Stimulated activated CD8-positive, alpha-beta memory T cell treated with anti-CD3 and anti-CD28 coated beads, Interleukin-12 subunit alpha, Interleukin-12 subunit beta, amount 100 ng/mL, for 24 hours (primary cell): ENCODE results near the gene FRAT1.

Experiments used
- DNase-seq: peaks from one replicate; pipeline ENCODE4 v3.0.0-alpha.2; 2020; ENCODE audit errors: extremely low read depth

The FRAT1 gene

GRCh38 chr10:97307866-97308780 lies 10.9 kb upstream of the FRAT1 start:
- DNase-seq = no peak

- no peak for DNase-seq
Observed at GRCh38 chr10:97311111-97311626, 7.9 kb upstream of the FRAT1 start.

- DNase-seq = no peak
Observed at GRCh38 chr10:97312897-97313296, 6.2 kb upstream of the FRAT1 start.

DNA sequence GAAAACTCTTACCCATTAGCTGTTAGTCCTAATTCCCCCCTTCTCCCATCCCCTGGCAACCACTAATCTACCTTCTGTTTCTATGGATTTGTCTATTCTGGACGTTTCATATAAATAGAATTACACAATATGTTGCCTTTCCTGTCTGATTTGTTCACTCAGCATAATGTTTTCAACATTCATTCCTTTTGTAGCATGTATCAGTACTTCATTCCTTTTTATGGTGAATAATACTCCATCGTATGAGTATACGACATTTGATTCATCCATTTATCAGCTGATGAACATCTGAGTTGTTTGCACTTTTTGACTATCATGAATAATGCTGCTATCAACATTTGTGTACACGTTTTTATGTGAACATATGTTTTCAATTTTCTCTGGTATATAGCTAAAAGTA lies 4.4 kb upstream of the FRAT1 start:
- no peak for DNase-seq

DNA sequence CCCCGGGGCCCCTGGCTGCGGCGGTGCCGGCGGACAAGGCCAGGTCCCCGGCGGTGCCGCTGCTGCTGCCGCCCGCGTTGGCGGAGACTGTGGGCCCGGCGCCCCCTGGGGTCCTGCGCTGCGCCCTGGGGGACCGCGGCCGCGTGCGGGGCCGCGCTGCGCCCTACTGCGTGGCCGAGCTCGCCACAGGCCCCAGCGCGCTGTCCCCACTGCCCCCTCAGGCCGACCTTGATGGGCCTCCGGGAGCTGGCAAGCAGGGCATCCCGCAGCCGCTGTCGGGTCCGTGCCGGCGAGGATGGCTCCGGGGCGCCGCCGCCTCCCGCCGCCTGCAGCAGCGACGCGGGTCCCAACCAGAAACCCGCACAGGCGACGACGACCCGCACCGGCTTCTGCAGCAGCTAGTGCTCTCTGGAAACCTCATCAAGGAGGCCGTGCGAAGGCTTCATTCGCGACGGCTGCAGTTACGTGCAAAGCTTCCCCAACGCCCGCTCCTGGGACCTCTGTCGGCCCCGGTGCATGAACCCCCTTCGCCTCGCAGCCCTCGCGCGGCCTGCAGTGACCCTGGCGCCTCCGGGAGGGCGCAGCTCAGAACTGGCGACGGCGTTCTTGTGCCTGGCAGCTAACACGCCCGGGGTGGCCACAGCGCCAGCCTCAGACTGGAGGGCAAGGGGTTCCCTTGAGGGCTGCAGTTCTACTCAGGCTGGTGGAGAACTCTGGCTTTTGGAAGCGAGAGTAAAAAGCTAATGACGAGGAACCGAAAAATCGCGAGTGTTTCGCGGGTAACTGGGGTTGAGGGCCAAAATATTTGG lies 804 bp downstream of the FRAT1 start:
- DNase-seq = no peak

GRCh38 chr10:97320480-97321031 lies 1.5 kb downstream of the FRAT1 start:
- DNase-seq = no peak

DNA sequence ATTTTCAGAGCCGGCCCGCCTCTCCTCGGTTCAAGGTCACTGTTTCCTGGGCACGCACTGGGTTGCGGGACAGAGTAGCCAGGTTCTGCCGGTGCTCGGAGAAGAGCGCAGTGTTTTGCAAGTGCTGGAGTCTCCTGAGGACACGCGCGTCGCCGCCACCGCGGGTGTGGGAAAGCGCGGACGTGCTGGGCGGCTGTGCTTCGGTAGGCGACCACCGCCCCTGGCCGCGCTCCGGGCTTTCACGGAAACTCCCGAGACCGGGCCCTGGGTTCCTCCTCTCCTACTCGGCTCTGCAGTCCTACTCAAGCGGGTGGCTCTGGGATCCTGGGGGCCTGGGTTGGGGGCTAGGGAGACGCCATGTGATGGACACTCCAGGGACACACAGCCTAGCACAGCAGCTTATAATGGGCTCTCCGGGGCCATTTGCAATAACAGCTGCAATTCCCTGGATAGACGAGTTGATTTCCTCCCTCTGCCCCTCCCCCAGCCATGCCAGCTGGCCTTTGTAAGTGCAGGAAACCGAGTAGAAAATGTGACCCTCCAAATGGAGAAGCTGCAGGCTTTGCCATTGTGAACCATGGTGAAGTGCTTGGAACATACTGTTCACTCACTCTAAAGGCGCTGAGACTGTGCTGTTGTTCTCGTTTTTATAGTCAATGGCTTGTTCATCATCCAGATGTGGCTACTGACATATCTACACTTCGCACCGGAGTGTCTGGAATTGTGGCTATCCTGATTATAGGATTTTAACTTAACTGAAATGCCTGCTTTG lies 2.1 kb downstream of the FRAT1 start:
- DNase-seq = no peak

DNA sequence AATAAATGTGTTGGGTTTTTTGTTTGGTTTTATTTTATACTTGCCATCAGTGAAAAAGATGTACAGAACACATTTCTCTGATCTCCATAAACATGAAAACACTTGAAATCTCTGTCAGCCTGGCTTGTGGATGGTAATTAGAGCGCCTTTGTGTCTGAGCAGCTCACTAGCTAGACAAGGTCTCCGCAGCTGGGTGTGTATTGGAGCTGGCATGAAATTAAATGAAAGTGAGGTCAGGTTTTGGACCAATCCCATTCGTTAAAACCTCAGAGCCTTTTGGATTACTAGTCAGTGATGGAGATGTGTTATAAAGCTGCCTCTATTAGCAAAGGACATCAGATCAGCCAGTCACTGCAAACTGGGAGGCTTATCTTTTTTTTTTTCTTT lies 2.7 kb downstream of the FRAT1 start:
- no peak for DNase-seq

DNA sequence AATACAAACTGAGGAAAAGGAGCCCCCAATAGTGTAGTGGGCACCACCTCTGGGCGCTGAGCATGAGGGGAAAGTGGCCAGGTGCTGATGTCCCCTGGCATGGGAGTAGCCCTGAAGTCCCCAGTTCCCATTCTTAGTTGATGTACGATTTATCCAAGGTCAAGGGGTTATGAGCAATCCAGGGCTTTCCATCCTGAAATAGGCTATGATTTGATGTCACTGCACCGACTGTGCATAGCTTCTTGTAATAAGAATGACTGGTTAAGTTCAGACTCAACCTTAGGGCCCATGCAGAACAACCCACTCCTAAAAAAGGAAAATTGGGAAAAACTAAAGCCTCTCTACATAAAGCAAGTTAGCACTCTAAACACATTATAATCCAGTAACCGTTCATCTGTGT lies 4.4 kb downstream of the FRAT1 start:
- no peak for DNase-seq

GRCh38 chr10:97325754-97326153 lies 6.7 kb downstream of the FRAT1 start:
- DNase-seq = no peak

GRCh38 chr10:97327348-97328294 lies 8.6 kb downstream of the FRAT1 start:
- DNase-seq = no peak

GRCh38 chr10:97328646-97329453 lies 9.8 kb downstream of the FRAT1 start:
- DNase-seq = no peak

DNA sequence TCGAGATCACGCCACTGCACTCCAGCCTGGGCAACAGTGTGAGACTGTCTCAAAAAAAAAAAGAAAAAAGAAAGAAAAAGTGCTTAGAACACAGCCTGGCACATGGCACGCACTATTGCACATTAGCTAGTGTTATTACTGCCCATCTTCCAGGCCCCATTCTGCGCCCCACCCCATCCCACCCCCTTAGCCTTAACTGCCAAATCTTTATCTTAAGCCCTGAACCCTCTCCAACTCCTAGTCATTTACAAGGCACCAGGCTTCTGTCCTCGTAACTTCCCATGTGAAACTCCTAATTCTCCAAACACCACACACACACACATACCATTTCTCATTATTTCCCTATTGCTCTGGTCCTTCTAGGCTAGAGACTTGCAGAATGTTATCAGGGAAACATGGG lies 10.7 kb downstream of the FRAT1 start:
- DNase-seq = no peak

GRCh38 chr10:97331153-97331703 lies 12.2 kb downstream of the FRAT1 start:
- DNase-seq = no peak

- DNase-seq = no peak
Observed at GRCh38 chr10:97332591-97333350, 13.7 kb downstream of the FRAT1 start.

- no peak for DNase-seq
Observed at GRCh38 chr10:97333351-97333600, 14.2 kb downstream of the FRAT1 start.

- no peak for DNase-seq
Observed at GRCh38 chr10:97333601-97334369, 14.7 kb downstream of the FRAT1 start.
